Spinal cord (tissue), 10 donors: ENCODE results near the gene HOXA6. TPM values are rescaled to one million over a fixed set of nuclear protein-coding genes. Genes with fewer than 3 reads are reported as not detected.
A peak's percentile ranks its signal among the peaks of the same experiment; 100 is the strongest.

Experiments
- DNase-seq, 6 donors: peaks; one replicate each; pipeline versions ENCODE4 v3.0.0 to v3.0.0-alpha.2; 2013 to 2015; ENCODE audit warnings: low spot score in 6 of 6, low read depth in 4 of 6
- H3K27ac ChIP-seq: one replicate; pipeline ENCODE4 v1.5.1; 2013; ENCODE audit warnings: low read depth, low read length, control low read depth
- H3K27me3 ChIP-seq: one replicate; pipeline ENCODE4 v1.6.1; 2013; ENCODE audit warnings: low read length; ENCODE audit not compliant: control insufficient read depth, insufficient read depth
- H3K36me3 ChIP-seq: one replicate; pipeline ENCODE4 v1.6.1; 2013; ENCODE audit warnings: low read length; ENCODE audit not compliant: control insufficient read depth, insufficient read depth
- H3K4me1 ChIP-seq: one replicate; pipeline ENCODE4 v1.6.1; 2013; ENCODE audit warnings: low read length; ENCODE audit not compliant: control insufficient read depth, insufficient read depth
- H3K4me3 ChIP-seq: one replicate; pipeline ENCODE4 v1.5.1; 2013; ENCODE audit warnings: low read depth, low read length, control low read depth
- H3K9me3 ChIP-seq: one replicate; pipeline ENCODE4 v1.6.1; 2013; ENCODE audit warnings: low read length; ENCODE audit not compliant: control insufficient read depth, insufficient read depth
- WGBS: methylation state at CpG from one replicate; pipeline ENCODE4 v1.1.5; 2013; ENCODE audit warnings: missing lambda C conversion rate; ENCODE audit not compliant: insufficient coverage; 5-methylcytosine and 5-hydroxymethylcytosine counted together
- polyA plus RNA-seq, 2 donors: library from polyadenylated mRNA; unstranded; fragments of 120-200 nt; gene quantifications; one replicate each; pipeline ENCODE4 v1.2.1, GENCODE V29; 2013; ENCODE audit not compliant: insufficient read length in 2 of 2
- total RNA-seq, 2 donors: library from RNA; depleted of rRNA in 1 of 2; stranded (reverse); fragments of 120-200 nt in 1 of 2; fragments of >200 nt in 1 of 2; gene quantifications; one replicate each; pipeline versions ENCODE4 v1.2.3 to v1.2.4, GENCODE V29; 2013 to 2014
- donor health status: healthy.

Gene HOXA6
- total and polyA plus RNA-seq, 4 donors: 12.5 to 58.3 (median 33.9) TPM

DNA sequence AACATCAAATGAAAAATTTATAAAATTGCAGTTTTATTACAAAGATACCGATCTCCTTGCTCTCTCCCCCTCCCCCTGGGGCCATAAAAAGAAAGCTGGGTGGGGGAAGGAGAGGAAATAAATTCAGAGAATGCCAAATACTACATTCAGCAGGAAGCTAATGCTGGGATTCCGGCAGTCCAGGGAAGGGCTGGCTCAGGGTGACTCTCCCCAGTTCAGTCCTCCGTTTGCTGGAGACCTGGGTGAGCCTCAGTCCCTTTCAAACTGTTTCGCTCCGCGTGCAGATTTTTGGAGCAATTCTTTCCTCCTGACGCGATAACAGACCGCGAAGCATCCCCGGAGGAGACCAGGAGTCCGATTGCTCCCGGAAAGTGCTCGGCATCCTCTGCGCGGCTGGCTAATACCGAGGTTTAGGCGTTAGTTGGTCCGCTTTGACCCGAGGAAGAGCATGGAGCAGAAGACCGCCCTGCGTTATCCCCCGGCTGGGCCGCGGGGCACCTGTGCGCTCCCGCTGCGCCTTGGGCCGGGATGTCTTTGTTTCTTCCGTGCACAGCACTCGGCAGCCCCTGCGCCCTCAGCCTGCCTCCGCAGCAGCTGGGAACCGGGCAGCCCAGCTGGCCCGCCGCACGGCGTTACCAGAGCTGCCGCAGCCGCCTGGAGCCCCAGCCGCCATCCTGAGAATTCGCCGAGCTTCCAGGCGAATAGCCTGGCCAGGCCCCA, 41.2 kb downstream of the HOXA6 start:
- peak in 4 of 6 donors; percentile 41 to 89 (median 59) for DNase-seq
- Histone ChIP-seq H3K27me3 (peaks cover 12% of the 10 kb centered on the region), H3K4me3 (peak overlapping the region; percentile 85), H3K9me3 (no peaks in the 10 kb centered on the region), H3K4me1 (peaks cover 79% of the 10 kb centered on the region), H3K27ac (peak overlapping the region; percentile 98), H3K36me3 (peaks cover 27% of the 10 kb centered on the region)
- 4% methylated on average over 43 of the region's 44 CpGs for WGBS

DNA sequence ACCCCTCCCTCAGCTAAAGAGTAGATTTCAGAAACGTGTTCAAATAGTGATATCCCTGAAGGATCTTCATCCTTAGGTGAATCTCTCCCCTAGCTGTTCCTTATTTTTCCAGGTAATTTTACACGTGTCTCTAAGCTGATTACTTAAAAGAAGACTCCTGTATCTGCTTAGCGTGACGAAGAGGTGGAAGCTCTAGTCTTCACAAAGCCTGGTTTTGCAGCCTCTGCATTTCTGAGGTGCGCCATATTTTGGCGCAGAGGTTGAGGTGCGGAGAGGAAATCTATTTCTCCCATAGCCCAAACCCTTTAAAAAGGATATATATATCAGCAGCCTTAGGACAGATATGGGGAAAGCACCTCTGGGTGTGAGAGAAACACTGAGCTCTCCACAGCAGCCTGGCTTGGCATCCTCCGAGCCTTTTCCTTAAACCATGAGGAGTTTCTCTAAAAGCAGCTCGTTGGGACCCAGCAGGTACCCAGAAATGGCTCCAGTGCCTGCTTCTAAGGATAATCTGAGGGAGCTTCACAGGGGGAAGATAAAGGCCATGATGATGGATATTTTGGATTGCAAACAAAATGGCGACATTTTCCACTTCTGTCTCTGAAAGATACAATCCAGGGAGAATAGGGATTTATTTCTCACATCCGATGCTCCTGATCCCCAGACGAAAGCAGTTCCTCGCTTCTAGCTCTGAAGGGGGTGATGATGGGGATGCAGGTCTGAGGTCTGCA, 42.1 kb downstream of the HOXA6 start:
- H3K4me1 ChIP-seq: peaks cover 74% of the 10 kb centered on the region
- peak overlapping the region; percentile 85 for H3K4me3 ChIP-seq
- peaks cover 12% of the 10 kb centered on the region for H3K27me3 ChIP-seq
- peaks cover 27% of the 10 kb centered on the region for H3K36me3 ChIP-seq
- no peaks in the 10 kb centered on the region for H3K9me3 ChIP-seq
- 25% methylated on average over 2 of the region's 13 CpGs for WGBS
- peak in 4 of 6 donors; percentile 26 to 89 (median 60) for DNase-seq
- peak overlapping the region; percentile 98 for H3K27ac ChIP-seq

DNA sequence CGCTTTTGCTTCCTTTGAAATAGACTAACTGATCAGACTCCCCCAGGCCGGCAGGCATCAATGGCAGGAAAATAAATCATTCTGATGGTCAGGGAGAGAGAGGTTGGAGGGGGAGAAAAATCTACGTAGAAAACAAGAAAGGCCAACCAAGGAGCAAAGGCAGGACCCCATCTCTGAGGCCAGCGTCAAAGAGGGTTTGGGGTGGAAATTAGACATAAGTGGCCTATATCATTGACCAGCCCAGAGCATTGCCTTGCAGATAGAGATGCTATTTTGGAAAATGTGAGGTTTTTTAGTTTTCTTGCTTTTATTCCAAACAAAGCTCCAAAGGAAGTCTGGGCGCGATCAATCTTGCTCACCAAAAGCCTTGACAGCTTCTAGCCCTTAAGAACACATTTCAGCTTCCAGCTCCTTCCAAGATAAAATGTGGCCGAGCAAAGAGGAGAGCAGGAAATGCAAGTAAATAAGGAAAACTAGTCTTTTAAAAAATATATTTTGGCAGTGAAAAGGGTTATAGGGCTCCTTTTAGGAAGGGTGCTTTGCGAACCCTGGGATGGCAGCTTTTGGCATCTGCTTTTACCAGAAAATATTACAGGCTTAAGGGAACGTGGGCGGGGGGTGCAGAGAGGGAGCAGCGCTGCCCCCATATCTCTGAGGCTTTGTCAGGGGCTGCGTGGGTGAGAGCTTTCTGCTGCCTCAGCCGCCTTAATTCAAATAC, 43.1 kb downstream of the HOXA6 start:
- H3K4me3 ChIP-seq: peak overlapping the region; percentile 85
- no peaks in the 10 kb centered on the region for H3K9me3 ChIP-seq
- WGBS: 19% methylated on average over 7 of the region's 13 CpGs
- DNase-seq: peak in 4 of 6 donors; percentile 42 to 86 (median 79)
- H3K4me1 ChIP-seq: peaks cover 64% of the 10 kb centered on the region
- peaks cover 12% of the 10 kb centered on the region for H3K27me3 ChIP-seq
- peaks cover 20% of the 10 kb centered on the region for H3K36me3 ChIP-seq
- peak overlapping the region; percentile 98 for H3K27ac ChIP-seq

GRCh38 chr7:27103489-27104226, 43.9 kb downstream of the HOXA6 start:
- Histone ChIP-seq H3K4me3 (peak overlapping the region; percentile 85), H3K9me3 (no peaks in the 10 kb centered on the region), H3K27me3 (peaks cover 14% of the 10 kb centered on the region), H3K36me3 (peaks cover 20% of the 10 kb centered on the region), H3K4me1 (peaks cover 60% of the 10 kb centered on the region), H3K27ac (peak overlapping the region; percentile 98)
- 23% methylated on average over 21 of the region's 35 CpGs for WGBS
- DNase-seq: peak in 5 of 6 donors; percentile 40 to 85 (median 54)

- 4% methylated on average over 13 of the region's 29 CpGs for WGBS
- Histone ChIP-seq H3K9me3 (no peaks in the 10 kb centered on the region), H3K36me3 (peaks cover 14% of the 10 kb centered on the region), H3K4me3 (peak within 1 kb of the TSS; percentile 85), H3K27ac (peak within 1 kb of the TSS; percentile 98), H3K27me3 (peaks cover 21% of the 10 kb centered on the region), H3K4me1 (peaks cover 60% of the 10 kb centered on the region)
- peak in 5 of 6 donors; percentile 72 to 96 (median 88) for DNase-seq
Observed at GRCh38 chr7:27102581-27103442, 44.8 kb downstream of the HOXA6 start, which contains the start of gene HOXA2. HOXA2 (minus strand) TSS chr7:27102683; CDS start chr7:27102500, 183 bp downstream.

- Histone ChIP-seq H3K27ac (peak overlapping the region; percentile 98), H3K36me3 (peaks cover 12% of the 10 kb centered on the region), H3K4me3 (peak overlapping the region; percentile 85), H3K27me3 (peaks cover 22% of the 10 kb centered on the region), H3K4me1 (peaks cover 63% of the 10 kb centered on the region), H3K9me3 (no peaks in the 10 kb centered on the region)
- 2% methylated on average over 34 of the region's 39 CpGs for WGBS
- peak in 3 of 6 donors; percentile 22 to 69 (median 42) for DNase-seq
Observed at GRCh38 chr7:27101957-27102580, 45.5 kb downstream of the HOXA6 start.

GRCh38 chr7:27101171-27101956, 46.2 kb downstream of the HOXA6 start:
- Histone ChIP-seq H3K4me1 (peaks cover 64% of the 10 kb centered on the region), H3K9me3 (no peaks in the 10 kb centered on the region), H3K27me3 (peaks cover 22% of the 10 kb centered on the region), H3K36me3 (peaks cover 8% of the 10 kb centered on the region), H3K27ac (peak overlapping the region; percentile 98), H3K4me3 (peak overlapping the region; percentile 85)
- WGBS: 14% methylated on average over 22 of the region's 25 CpGs
- peak in 5 of 6 donors; percentile 47 to 88 (median 80) for DNase-seq
